Testis (tissue), 2 donors: ENCODE measurements around the gene BEND7.

Source experiments
- CTCF ChIP-seq, 3 experiments: fragments of 450-650 bp in 2 of 3; fragments of 200-600 bp in 1 of 3; sonication (generic) in 1 of 3; IDR thresholded peaks; one replicate each; pipeline ENCODE4 v1.5.1; 2016 to 2019; ENCODE audit warnings: antibody characterized with exemption in 3 of 3, mild to moderate bottlenecking in 2 of 3, moderate library complexity in 1 of 3
- POLR2A ChIP-seq: fragments of 450-650 bp; IDR thresholded peaks from one replicate; pipeline ENCODE4 v1.6.1; 2017; ENCODE audit warnings: antibody characterized with exemption, mild to moderate bottlenecking, moderate library complexity

GRCh38 chr10:13400196-13400965 lies 128.4 kb downstream of the BEND7 start:
- TF ChIP-seq POLR2A, result no peak
- TF ChIP-seq CTCF (IDR thresholded peaks at IDR 0.05), result no peak
